Activated naive CD4-positive, alpha-beta T cell treated with anti-CD3 and anti-CD28 coated beads, Interleukin-2, amount 10 ng/mL, durations not matched to agents 7 days and 5 days (primary cell): Measurements from ENCODE around the gene IDH2.
"Not testable (repeated sequence)": the region's sequence is repeated elsewhere in the genome, so short reads cannot be mapped to it uniquely, and the experiment has no call there.

Experiments
- CTCF ChIA-PET: fragments of 350-600 bp; sonication (Branson Sonifier 250); formaldehyde crosslinking; loops from one replicate; lab custom pipeline; 2021; ENCODE audit warnings: antibody characterized with exemption; lab: Charles Lee
- DNase-seq: peaks from one replicate; pipeline ENCODE4 v3.0.0-alpha.2; 2020
- H3K27ac Mint-ChIP-seq: one replicate; pipeline ENCODE4 v1.8.0; 2021; ENCODE audit warnings: mild to moderate bottlenecking, moderate library complexity, mixed read lengths
- H3K27me3 Mint-ChIP-seq: one replicate; pipeline ENCODE4 v1.8.0; 2021; ENCODE audit warnings: mild to moderate bottlenecking, mixed read lengths
- H3K36me3 Mint-ChIP-seq: one replicate; pipeline ENCODE4 v1.8.0; 2021; ENCODE audit warnings: mixed read lengths
- H3K4me1 Mint-ChIP-seq: one replicate; pipeline ENCODE4 v1.8.0; 2021; ENCODE audit warnings: mixed read lengths
- H3K4me3 Mint-ChIP-seq: one replicate; pipeline ENCODE4 v1.8.0; 2021; ENCODE audit warnings: mild to moderate bottlenecking, moderate library complexity, mixed read lengths
- H3K9me3 Mint-ChIP-seq: one replicate; pipeline ENCODE4 v1.8.0; 2021; ENCODE audit warnings: mixed read lengths

Gene IDH2

GRCh38 chr15:90131848-90132247 lies 29.6 kb upstream of the IDH2 start:
- Mint-ChIP-seq H3K36me3 (no peaks in the 10 kb centered on the region), H3K4me3 (no peak overlapping the region), H3K27me3 (peaks cover 12% of the 10 kb centered on the region), H3K4me1 (no peaks in the 10 kb centered on the region), H3K9me3 (no peaks in the 10 kb centered on the region), H3K27ac (no peak overlapping the region)
- CTCF ChIA-PET: no interaction called here
- DNase-seq: no peak

GRCh38 chr15:90130291-90130690 lies 28.0 kb upstream of the IDH2 start:
- Mint-ChIP-seq H3K4me1 (no peaks in the 10 kb centered on the region), H3K4me3 (no peak overlapping the region), H3K9me3 (no peaks in the 10 kb centered on the region), H3K36me3 (no peaks in the 10 kb centered on the region), H3K27me3 (peaks cover 16% of the 10 kb centered on the region), H3K27ac (no peak overlapping the region)
- CTCF ChIA-PET: no interaction called here
- DNase-seq: no peak

DNA sequence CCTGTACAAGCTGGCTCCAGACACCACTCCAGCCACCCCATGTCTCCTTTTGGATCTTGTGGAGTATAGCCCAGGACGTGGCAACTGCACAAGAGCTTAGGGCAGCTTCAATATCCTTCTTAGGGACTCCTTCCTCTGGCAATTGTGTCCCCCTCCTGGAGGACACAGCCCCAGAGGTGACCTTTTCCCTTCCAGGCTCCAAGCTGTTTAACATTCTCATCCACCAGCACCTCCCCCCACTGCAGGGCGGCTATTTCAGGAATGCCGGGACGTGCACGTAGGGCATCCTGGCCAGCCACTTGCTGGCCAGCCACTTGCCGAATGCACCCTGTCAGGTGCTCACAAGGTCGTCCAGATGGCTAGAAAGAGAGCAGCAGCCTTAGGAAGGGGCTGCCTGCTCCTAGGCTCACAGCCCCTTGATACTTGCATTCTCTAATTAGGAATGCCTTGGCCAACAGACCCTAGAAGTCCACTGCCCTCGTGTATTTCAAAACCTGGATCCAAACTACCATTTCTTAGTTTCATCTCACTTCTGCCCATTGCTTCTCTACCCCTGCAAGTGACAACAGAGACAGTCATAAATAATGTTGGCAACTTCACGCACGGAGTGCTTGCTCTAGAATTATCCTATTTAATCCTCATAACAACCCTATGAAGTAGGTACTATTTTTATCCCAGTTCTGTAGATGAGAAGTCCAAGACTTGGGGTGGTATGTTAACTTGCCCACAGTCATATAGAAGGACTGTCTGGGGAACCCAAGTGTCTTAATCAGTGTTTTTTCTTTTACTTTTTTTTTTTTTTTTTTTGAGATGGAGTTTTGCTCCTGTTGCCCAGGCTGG lies 24.5 kb upstream of the IDH2 start:
- Mint-ChIP-seq H3K4me3 (no peak overlapping the region), H3K9me3 (no peaks in the 10 kb centered on the region), H3K4me1 (no peaks in the 10 kb centered on the region), H3K36me3 (no peaks in the 10 kb centered on the region), H3K27me3 (peaks cover 21% of the 10 kb centered on the region), H3K27ac (no peak overlapping the region)
- CTCF ChIA-PET: no interaction called here
- DNase-seq: no peak

DNA sequence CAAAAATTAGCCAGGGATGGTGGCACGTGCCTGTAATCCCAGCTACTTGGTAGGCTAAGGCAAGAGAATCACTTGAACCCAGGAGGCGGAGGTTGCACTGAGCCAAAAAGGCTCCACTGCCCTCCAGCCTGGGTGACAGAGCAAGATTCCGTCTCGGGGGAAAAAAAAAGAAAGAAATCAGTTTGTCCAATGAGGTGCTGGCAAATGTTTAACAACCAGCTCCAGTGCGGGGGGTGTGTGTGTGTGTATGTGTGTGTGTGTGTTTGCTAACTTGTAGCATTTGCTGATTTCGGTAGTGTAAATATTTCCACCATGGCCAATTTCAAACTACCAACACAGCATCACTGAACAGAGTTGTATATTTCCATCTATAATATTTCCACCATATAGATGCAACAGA lies 23.8 kb upstream of the IDH2 start:
- H3K4me1 Mint-ChIP-seq: no peaks in the 10 kb centered on the region
- H3K36me3 Mint-ChIP-seq: no peaks in the 10 kb centered on the region
- no peak overlapping the region for H3K4me3 Mint-ChIP-seq
- no peaks in the 10 kb centered on the region for H3K9me3 Mint-ChIP-seq
- DNase-seq: no peak
- CTCF ChIA-PET: no interaction called here
- no peak overlapping the region for H3K27ac Mint-ChIP-seq
- peaks cover 21% of the 10 kb centered on the region for H3K27me3 Mint-ChIP-seq

- H3K36me3 Mint-ChIP-seq: no peaks in the 10 kb centered on the region
- peaks cover 25% of the 10 kb centered on the region for H3K27me3 Mint-ChIP-seq
- no peaks in the 10 kb centered on the region for H3K9me3 Mint-ChIP-seq
- no peak for DNase-seq
- H3K27ac Mint-ChIP-seq: no peak overlapping the region
- H3K4me1 Mint-ChIP-seq: no peaks in the 10 kb centered on the region
- CTCF ChIA-PET: interaction anchor here (1.0 kb wide), 1 partner anchor 37 kb away, joined by 4 read pairs; no protein-coding TSS in a partner anchor
- no peak overlapping the region for H3K4me3 Mint-ChIP-seq
Measured at GRCh38 chr15:90124507-90124906, 22.2 kb upstream of the IDH2 start.

- Mint-ChIP-seq H3K4me1 (no peaks in the 10 kb centered on the region), H3K27me3 (peaks cover 23% of the 10 kb centered on the region), H3K4me3 (no peak overlapping the region), H3K9me3 (no peaks in the 10 kb centered on the region), H3K36me3 (no peaks in the 10 kb centered on the region), H3K27ac (no peak overlapping the region)
- no peak for DNase-seq
- CTCF ChIA-PET: interaction anchor here (0.7 kb wide), 1 partner anchor 166 kb away, joined by 5 read pairs; no protein-coding TSS in a partner anchor
Measured at GRCh38 chr15:90121086-90121485, 18.8 kb upstream of the IDH2 start.

DNA sequence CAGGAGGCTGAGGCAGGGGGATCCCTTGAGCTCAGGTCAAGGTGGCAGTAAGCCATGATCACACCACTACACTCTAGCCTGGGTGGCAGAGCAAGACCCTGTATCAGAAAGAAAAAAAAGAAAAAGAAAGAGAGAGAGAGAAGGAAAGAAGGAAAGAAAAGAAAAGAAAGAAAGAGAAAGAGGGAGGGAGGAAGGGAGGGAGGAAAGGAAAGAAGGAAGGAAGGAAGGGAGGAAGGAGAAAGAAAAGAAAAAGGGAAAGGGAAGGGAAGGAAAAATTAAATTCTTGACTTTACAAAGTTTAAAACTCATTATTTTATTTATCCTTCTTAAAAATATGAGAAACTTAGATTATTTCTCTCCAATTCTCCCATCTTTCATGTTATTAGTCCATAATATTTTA lies 17.1 kb upstream of the IDH2 start:
- H3K4me1 Mint-ChIP-seq: no peaks in the 10 kb centered on the region
- H3K27me3 Mint-ChIP-seq: peaks cover 25% of the 10 kb centered on the region
- H3K9me3 Mint-ChIP-seq: peaks cover 8% of the 10 kb centered on the region
- no peak overlapping the region for H3K4me3 Mint-ChIP-seq
- H3K36me3 Mint-ChIP-seq: peaks cover 3% of the 10 kb centered on the region
- CTCF ChIA-PET: interaction anchor here (1.1 kb wide), 1 partner anchor 11 kb away, joined by 4 read pairs; no protein-coding TSS in a partner anchor
- no peak for DNase-seq
- H3K27ac Mint-ChIP-seq: no peak overlapping the region

DNA sequence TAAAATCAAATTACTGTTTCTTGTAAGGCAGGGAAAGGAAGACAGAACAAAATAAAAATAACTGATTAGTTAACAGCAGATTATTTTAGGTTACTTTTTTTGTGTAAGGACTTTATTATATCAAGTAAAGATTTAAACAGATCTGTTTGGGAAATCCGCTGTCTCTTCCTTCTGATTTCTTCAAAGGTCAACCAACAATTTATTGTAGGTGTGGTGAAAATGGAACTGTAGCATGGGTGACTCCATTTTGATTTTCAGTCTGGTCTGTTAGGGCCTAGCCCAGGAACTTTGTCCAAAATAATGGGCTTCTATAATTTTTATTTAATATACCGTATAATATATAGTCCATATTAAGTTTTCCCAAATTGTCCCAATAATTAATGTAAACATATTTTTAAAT lies 13.5 kb upstream of the IDH2 start:
- Mint-ChIP-seq H3K36me3 (peaks cover 5% of the 10 kb centered on the region), H3K27me3 (peaks cover 22% of the 10 kb centered on the region), H3K4me1 (no peaks in the 10 kb centered on the region), H3K4me3 (no peak overlapping the region), H3K27ac (no peak overlapping the region), H3K9me3 (peaks cover 11% of the 10 kb centered on the region)
- CTCF ChIA-PET: no interaction called here
- DNase-seq: no peak

DNA sequence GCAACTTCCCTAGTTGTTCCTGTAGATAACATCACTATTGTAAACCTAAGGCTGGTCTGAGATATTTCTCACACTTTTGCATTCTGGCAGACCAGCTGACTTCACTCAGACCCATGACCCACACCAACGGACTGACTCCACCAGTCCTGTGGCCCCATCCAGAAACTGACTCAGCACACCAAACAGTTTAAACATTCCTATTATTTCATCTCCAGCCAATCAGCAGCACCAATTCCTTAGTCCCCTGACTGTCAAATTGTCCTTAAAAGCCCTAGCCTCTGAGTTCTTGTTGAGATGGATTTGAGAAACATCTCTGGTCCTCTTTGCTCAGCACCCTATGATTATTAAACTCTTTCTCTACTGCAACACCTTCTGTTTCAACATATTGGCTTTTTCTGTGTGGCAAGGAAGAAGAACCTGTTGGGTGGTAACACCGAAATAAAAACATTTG lies 12.2 kb upstream of the IDH2 start:
- no peak overlapping the region for H3K27ac Mint-ChIP-seq
- H3K9me3 Mint-ChIP-seq: peaks cover 11% of the 10 kb centered on the region
- H3K4me1 Mint-ChIP-seq: no peaks in the 10 kb centered on the region
- H3K27me3 Mint-ChIP-seq: peaks cover 18% of the 10 kb centered on the region
- no peak for DNase-seq
- no peak overlapping the region for H3K4me3 Mint-ChIP-seq
- peaks cover 5% of the 10 kb centered on the region for H3K36me3 Mint-ChIP-seq
- CTCF ChIA-PET: interaction anchor here (0.6 kb wide), 1 partner anchor 179 kb away, joined by 3 read pairs; no protein-coding TSS in a partner anchor

DNA sequence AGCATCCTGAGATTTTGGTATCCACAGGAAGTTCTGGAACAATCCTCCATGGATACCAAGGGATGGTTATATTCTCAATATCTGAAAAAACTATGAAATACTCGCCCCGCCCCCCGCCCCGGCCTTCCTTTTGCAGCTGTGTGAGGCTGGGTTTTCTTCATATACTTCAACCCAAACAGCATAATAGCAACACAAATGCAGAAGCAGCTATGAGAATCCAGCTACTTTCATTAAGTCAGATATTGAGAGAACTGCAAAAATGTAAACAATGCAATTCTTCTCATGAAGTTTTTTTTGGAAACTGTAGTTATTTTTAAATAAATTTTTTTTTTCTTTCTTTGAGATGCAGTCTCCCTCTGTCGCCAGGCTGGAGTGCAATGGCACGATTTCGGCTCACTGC lies 10.9 kb upstream of the IDH2 start:
- CTCF ChIA-PET: no interaction called here
- Mint-ChIP-seq H3K36me3 (peaks cover 5% of the 10 kb centered on the region), H3K27ac (no peak overlapping the region), H3K27me3 (peaks cover 14% of the 10 kb centered on the region), H3K4me1 (no peaks in the 10 kb centered on the region), H3K4me3 (no peak overlapping the region), H3K9me3 (peaks cover 11% of the 10 kb centered on the region)
- no peak for DNase-seq

DNA sequence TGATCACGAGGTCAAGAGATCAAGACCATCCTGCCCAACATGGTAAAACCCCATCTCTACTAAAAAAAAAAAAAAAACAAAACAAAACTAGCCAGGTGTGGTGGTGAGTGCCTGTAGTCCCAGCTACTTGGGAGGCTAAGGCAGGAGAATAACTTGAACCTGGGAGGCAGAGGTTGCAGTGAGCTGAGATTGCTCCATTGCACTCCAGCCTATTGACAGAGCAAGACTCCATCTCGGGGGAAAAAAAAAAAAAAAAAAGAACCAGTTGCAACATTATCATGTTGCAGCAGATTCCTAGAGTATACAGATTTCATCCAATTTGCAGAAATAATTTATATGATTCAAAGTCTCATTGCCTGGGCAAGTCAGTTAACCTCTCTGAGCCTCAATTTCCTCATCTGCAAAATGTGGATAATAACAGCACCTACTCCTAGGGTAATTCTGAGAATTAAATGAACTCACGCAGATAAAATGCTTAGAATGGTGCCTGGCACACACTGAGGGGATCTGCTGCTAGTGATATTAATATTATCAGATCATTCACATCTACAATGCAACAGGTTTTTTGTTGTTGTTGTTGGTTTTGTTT lies 7.0 kb upstream of the IDH2 start:
- H3K36me3 Mint-ChIP-seq, H3K4me3 Mint-ChIP-seq, H3K9me3 Mint-ChIP-seq, DNase-seq, H3K27ac Mint-ChIP-seq, H3K4me1 Mint-ChIP-seq: not testable (repeated sequence)
- CTCF ChIA-PET: interaction anchor here (0.7 to 1.7 kb wide), 2 partner anchors 10 to 177 kb away, joined by 3 to 4 read pairs; no protein-coding TSS in a partner anchor
- H3K27me3 Mint-ChIP-seq: peaks cover 40% of the 10 kb centered on the region

GRCh38 chr15:90108038-90108437 lies 5.8 kb upstream of the IDH2 start:
- not testable (repeated sequence) for H3K36me3 Mint-ChIP-seq, H3K4me3 Mint-ChIP-seq, H3K9me3 Mint-ChIP-seq, H3K27ac Mint-ChIP-seq, H3K4me1 Mint-ChIP-seq, DNase-seq
- peaks cover 52% of the 10 kb centered on the region for H3K27me3 Mint-ChIP-seq
- CTCF ChIA-PET: interaction anchor here (1.7 kb wide), 1 partner anchor 11 kb away, joined by 4 read pairs; no protein-coding TSS in a partner anchor

GRCh38 chr15:90106522-90107117 lies 4.4 kb upstream of the IDH2 start:
- peaks cover 1% of the 10 kb centered on the region for H3K36me3 Mint-ChIP-seq
- H3K4me1 Mint-ChIP-seq: peaks cover 14% of the 10 kb centered on the region
- H3K9me3 Mint-ChIP-seq: no peaks in the 10 kb centered on the region
- DNase-seq: no peak
- peaks cover 56% of the 10 kb centered on the region for H3K27me3 Mint-ChIP-seq
- CTCF ChIA-PET: interaction anchor here (1.3 kb wide), 1 partner anchor 19 kb away, joined by 4 read pairs; no protein-coding TSS in a partner anchor
- no peak overlapping the region for H3K27ac Mint-ChIP-seq
- H3K4me3 Mint-ChIP-seq: no peak overlapping the region

DNA sequence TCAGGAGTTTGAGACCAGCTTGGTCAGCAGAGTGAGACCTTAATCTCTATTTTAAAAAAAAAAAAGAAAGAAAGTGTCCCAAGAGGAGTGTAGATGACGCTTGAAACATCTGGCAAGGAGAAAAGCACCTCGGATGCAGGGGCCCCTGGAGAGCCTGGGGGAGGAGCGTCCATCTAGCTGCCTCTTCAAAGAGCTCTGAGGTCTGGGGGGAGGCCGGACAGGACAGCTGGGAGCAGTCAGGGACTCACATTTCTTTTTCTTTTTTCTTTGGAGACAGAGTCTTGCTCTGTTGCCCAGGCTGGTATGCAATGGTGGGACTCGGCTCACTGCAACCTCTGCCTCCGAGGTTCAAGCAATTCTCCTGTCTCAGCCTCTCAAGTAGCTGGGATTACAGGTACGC lies 3.3 kb upstream of the IDH2 start:
- H3K4me3 Mint-ChIP-seq: no peak overlapping the region
- peaks cover 5% of the 10 kb centered on the region for H3K36me3 Mint-ChIP-seq
- CTCF ChIA-PET: interaction anchor here (0.8 kb wide), 1 partner anchor 109 kb away, joined by 3 read pairs; no protein-coding TSS in a partner anchor
- peaks cover 22% of the 10 kb centered on the region for H3K4me1 Mint-ChIP-seq
- no peak overlapping the region for H3K27ac Mint-ChIP-seq
- no peak for DNase-seq
- H3K9me3 Mint-ChIP-seq: no peaks in the 10 kb centered on the region
- H3K27me3 Mint-ChIP-seq: peaks cover 56% of the 10 kb centered on the region
